Measurements from ENCODE around the gene ETV5. TPM values are rescaled to one million over a fixed set of nuclear protein-coding genes. Genes with fewer than 3 reads are reported as not detected.

ETV5 gene
- total RNA-seq, 1 donor from 2014 or later: 1.9 TPM

GRCh38 chr3:186070133-186070532 is 38.8 kb downstream of the ETV5 start:
- intact Hi-C loops (cut with micrococcal nuclease): no loop called here

DNA sequence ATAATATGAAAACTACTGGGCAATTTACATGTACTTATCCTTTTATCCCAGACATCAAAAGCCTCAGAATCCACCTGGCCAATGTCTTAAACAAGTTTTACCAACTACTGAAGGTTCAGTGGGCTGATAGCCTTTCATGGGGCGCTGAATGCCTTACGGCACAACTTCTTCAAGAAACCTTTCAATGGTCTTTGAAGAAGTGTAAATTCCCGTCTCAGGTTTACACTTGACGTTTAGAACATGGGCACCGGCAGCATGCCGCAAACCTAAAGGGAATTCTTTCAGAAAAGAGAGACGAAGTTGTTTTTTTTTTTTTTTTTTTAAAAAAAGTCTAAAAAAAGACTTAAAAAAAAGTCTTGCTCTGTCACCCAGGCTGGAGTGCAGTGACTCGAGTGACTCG is 39.7 kb downstream of the ETV5 start:
- intact Hi-C loops (cut with micrococcal nuclease): loop anchor here (5.0 kb wide), 2 partner anchors 83 to 87 kb away; no protein-coding TSS in a partner anchor

GRCh38 chr3:186068243-186068552 is 40.7 kb downstream of the ETV5 start:
- intact Hi-C loops (cut with micrococcal nuclease): loop anchor here (5.0 kb wide), 2 partner anchors 84 to 86 kb away; no protein-coding TSS in a partner anchor

DNA sequence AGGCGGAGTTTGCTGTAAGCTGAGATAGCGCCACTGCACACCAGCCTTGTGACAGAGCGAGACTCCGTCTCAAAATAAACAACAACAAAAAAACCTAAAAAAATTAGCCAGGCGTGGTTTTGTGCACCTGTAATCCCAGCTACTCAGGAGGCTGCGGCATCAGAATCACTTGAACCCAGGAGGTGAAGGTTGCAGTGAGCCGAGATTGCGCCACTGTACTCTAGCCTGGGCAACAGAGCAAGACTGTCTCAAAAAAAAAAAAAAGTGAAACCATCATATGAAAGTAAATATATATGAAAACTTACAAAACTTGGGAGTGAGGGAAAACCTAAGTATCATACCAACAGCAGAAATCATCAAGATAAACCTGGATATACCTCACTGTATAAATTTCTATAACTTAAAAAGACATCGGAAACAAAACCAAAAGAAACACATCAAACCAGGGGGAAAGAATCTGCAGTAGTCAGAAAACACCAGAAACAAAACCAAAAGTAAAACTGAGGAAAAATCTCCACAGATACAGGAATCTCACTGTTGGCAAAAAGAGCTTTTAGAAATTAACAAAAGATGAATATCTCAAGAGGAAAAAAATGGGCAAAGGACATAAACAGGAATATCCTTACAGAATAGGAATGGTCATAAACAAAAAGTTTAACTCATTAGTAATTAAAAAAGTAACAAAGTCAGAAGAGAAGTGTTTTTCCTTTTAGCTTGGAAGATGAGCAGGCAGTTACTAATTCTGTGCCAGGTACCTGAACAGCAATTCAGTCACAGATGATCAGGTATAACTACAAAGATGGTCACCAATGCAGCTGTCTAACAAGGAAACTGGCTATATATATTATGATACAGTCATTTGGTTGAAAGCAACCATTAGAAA is 41.3 kb downstream of the ETV5 start:
- intact Hi-C loops (cut with micrococcal nuclease): loop anchor here (1.0 to 5.0 kb wide), 4 partner anchors 42 to 129 kb away; partner anchors contain the start of genes ETV5 and TRA2B

GRCh38 chr3:186060222-186060621 is 48.7 kb downstream of the ETV5 start:
- intact Hi-C loops (cut with micrococcal nuclease): no loop called here

DNA sequence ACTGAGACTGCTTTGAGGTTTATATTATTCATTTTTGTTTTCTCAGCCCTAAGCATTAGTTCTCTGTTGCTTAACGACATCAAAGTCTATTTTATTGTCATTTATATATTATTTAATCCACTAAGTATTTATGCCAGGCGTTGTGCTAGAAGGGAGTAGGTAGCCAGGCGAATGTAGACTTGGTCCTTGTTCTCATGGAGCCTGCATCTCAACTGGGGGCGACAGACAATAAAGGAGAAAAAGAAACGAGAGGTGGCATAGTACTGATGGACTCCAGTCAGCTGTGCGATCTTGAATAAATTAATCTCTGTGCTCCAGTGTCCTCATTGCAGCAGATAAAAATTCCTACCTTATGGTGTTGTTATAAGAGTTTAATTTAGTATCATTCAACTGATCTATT is 49.7 kb downstream of the ETV5 start:
- intact Hi-C loops (cut with micrococcal nuclease): no loop called here

GRCh38 chr3:186058225-186058624 is 50.7 kb downstream of the ETV5 start:
- intact Hi-C loops (cut with micrococcal nuclease): no loop called here

- intact Hi-C loops (cut with micrococcal nuclease): no loop called here
Measured at GRCh38 chr3:186057594-186057993, 51.3 kb downstream of the ETV5 start.

DNA sequence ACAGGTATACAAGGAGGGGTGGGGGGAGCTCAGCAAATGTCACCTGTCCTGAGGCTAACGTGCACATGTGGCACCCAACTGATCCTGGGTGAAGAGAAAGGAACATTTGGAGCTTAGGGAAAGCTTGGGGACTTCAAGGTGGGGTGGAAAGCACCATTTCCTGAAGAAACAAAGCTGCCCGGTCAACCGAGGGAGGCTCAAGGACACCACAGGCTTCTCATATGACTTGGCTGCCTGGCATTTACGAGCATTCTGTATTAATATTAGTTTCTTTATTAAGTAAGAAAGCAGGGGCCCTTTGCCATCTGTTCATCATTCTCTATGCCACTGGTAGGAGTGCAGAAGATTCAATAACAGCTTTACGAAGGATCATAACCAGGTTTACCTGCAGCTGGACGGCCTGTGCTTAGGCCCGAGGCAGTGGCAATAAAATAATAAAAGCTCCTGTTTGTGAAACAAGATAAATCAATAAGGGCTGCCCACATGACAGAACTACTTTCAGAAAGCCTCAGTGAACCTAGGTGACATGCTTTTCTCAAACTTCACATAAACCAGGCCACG is 54.0 kb downstream of the ETV5 start:
- intact Hi-C loops (cut with micrococcal nuclease): no loop called here

- intact Hi-C loops (cut with micrococcal nuclease): no loop called here
Measured at GRCh38 chr3:186053954-186054791, 54.7 kb downstream of the ETV5 start.

DNA sequence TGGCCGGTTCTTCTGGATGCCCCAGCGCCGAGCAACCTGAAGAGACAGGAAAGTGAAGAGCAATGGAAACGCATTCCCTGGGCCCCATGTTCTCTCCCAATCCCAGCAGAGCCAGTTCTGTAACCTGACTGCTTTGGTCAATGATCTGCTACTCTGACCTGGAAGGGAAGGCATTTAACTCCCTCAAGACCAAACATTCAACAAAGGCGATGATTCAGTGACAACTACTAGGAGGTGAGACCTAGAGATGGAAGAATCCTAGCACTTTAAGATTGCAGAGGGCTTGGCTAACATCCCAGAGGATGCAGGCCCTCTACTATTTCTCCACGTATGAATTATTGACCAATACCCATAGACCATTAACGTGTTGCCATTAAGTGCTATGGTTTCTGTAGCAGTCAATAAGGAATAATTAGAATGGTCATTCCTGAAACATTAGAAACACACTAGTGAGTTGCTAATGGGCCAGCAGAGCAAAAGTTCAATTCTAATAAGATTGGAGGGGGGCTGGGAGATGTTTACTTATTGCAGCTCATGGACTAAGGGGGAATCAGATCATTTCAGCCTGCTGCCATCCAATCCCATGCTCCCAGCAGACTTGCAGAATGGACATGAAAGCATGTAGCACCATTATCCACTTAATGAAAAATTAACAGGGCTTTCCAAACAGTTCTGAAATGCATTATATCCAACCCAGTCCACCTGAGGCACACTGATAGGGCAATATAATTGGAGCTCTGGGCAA is 56.6 kb downstream of the ETV5 start:
- intact Hi-C loops (cut with micrococcal nuclease): no loop called here

DNA sequence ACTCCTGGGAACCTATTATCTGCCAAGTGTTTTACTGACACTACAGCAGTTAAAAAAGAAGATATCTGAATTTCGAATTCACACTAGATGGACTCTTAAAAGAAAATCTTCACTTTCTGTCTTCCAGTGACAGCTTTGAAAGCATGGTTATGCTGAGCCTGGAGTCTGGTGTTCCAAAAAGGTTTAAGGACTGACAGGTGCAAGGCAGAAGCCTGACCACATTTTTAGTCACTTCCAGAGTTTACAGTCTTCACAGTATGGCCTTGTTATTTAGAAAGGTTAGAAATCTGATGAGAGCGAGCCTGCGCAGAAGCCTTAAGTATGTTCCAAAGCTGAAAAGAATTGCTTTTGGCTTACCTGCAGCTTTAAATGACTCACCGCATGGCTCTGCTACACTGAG is 59.9 kb downstream of the ETV5 start:
- intact Hi-C loops (cut with micrococcal nuclease): no loop called here

GRCh38 chr3:186048119-186048518 is 60.8 kb downstream of the ETV5 start:
- intact Hi-C loops (cut with micrococcal nuclease): no loop called here

DNA sequence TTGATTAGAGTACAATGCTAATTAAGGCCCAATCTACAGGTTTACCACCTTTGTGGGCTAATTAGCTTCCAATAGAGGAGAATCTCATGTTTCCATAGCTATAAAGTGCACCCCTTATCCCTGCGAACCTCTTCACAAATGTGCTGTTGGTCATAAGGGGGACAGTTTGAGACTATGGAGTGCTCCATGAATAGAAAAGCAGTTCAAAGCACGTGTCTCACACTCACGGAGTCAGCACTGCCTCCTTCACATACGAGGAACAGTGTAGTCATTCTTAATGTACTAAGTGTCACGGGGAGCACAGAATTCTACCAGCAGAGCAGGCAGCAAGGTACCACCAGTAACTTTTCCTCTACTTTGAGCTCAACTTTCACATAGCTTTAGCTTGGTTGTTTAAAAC is 62.1 kb downstream of the ETV5 start:
- intact Hi-C loops (cut with micrococcal nuclease): no loop called here

- intact Hi-C loops (cut with micrococcal nuclease): no loop called here
Measured at GRCh38 chr3:186044968-186045367, 63.9 kb downstream of the ETV5 start.

- intact Hi-C loops (cut with micrococcal nuclease): no loop called here
Measured at GRCh38 chr3:186044427-186044826, 64.5 kb downstream of the ETV5 start.

DNA sequence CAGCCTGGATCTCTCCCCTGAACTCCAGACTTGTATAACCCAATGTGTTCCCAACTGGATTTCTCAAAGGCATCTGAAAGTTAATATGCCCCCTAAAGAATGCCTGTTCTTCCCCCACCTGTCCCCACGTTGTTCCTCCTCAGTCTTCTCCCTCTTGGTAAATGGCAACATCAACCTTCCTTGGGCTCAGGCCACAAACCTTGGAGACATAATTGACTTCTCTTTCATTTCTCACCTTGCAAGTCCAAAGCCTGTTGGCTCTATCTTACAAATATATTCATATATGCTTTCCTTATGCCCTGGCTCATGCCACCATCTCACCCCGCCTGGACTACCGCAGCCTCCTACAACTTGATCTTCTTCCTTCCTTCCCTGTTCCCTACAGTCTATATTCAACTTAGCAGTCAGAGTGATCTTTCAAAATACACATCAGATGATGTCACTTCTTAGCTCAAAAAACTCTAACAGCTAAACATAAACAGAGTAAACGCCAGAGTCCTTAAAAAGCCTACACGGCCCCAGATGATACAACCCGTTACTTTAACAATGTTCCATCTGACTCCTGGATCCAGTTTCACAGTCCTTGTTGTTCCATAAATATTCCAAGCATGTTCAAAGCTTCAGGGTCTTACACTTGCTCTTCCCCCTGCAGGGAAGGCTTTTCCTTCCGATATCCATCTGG is 66.2 kb downstream of the ETV5 start:
- intact Hi-C loops (cut with micrococcal nuclease): no loop called here

- intact Hi-C loops (cut with micrococcal nuclease): no loop called here
Measured at GRCh38 chr3:186042036-186042435, 66.9 kb downstream of the ETV5 start.

- intact Hi-C loops (cut with micrococcal nuclease): no loop called here
Measured at GRCh38 chr3:186038360-186038759, 70.5 kb downstream of the ETV5 start.

DNA sequence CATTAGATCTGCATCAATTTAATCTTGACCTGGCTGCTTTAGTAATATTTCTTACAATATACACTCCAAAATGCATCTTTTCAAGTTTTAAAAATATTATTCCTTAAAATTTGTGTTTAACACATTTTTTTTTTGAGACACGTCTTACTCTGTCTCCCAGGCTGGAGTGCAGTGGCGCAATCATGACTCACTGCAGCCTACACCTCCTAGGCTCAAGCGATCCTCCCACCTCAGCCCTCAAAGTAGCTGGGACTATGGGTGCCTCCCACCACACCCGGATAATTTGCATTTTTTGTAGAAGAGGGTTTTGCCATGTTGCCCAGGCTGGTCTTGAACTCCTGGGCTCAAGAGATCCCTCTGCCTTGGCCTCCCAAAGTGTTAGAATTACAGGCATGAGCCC is 73.6 kb downstream of the ETV5 start:
- intact Hi-C loops (cut with micrococcal nuclease): no loop called here

GRCh38 chr3:186032321-186032720 is 76.6 kb downstream of the ETV5 start:
- intact Hi-C loops (cut with micrococcal nuclease): no loop called here
